A673 (cell line): ENCODE measurements around the gene VPS8. TPM values are rescaled to one million over a fixed set of nuclear protein-coding genes. Genes with fewer than 3 reads are reported as not detected.

Experiments used
- BruUV-seq: library from RNA; stranded (reverse); fragments of 400-500 nt; replicated peaks from 2 replicates; lab custom pipeline; 2021; lab: Mats Ljungman, UMichigan
- CTCF ChIA-PET: fragments of 300-600 bp; sonication (Branson Sonifier 250); formaldehyde crosslinking; loops from one replicate; lab custom pipeline; 2022; ENCODE audit warnings: antibody characterized with exemption; lab: Charles Lee
- POLR2A ChIA-PET: fragments of 300-600 bp; sonication (Branson Sonifier 250); formaldehyde crosslinking; loops from one replicate; lab custom pipeline; 2022; ENCODE audit warnings: antibody characterized with exemption; ENCODE audit not compliant: low non-redundant PET; lab: Charles Lee
- DNase-seq: peaks from one replicate; pipeline ENCODE4 v3.0.0-alpha.2; 2015; ENCODE audit warnings: low spot score
- H3K27ac ChIP-seq: fragments of 200-600 bp; sonication (generic); 2 replicates; pipeline ENCODE4 v1.5.1; 2016; ENCODE audit warnings: mixed run types, low read depth, mild to moderate bottlenecking, mixed read lengths, antibody characterized with exemption, low read length; ENCODE audit not compliant: poor library complexity, severe bottlenecking
- H3K27me3 ChIP-seq: fragments of 200-600 bp; sonication (generic); replicated peaks from 2 replicates; pipeline ENCODE4 v1.6.1; 2017; ENCODE audit warnings: mixed run types, low read depth, mild to moderate bottlenecking, mixed read lengths, antibody characterized with exemption, low read length; ENCODE audit not compliant: insufficient read depth, poor library complexity
- H3K36me3 ChIP-seq: fragments of 200-600 bp; sonication (generic); 2 replicates; pipeline ENCODE4 v1.6.1; 2016; ENCODE audit warnings: mixed run types, mild to moderate bottlenecking, mixed read lengths, antibody characterized with exemption, low read length; ENCODE audit not compliant: insufficient read depth, poor library complexity, severe bottlenecking
- H3K4me1 ChIP-seq: fragments of 200-600 bp; sonication (generic); 2 replicates; pipeline ENCODE4 v1.6.1; 2017; ENCODE audit warnings: mixed run types, mild to moderate bottlenecking, mixed read lengths, antibody characterized with exemption, low read length; ENCODE audit not compliant: insufficient read depth, poor library complexity, severe bottlenecking
- H3K4me3 ChIP-seq: fragments of 200-600 bp; sonication (generic); 2 replicates; pipeline ENCODE4 v1.5.1; 2016; ENCODE audit warnings: low read depth, mixed run types, mild to moderate bottlenecking, mixed read lengths, low read length; ENCODE audit not compliant: poor library complexity, severe bottlenecking
- H3K9me3 ChIP-seq: fragments of 200-600 bp; sonication (generic); 2 replicates; pipeline ENCODE4 v1.6.1; 2016; ENCODE audit warnings: mixed run types, low read depth, mild to moderate bottlenecking, mixed read lengths, antibody characterized with exemption, low read length; ENCODE audit not compliant: poor library complexity, severe bottlenecking
- CTCF ChIP-seq: fragments of 300-800, 200-600 bp; sonication (generic); conservative IDR thresholded peaks from 2 replicates; pipeline ENCODE4 v1.5.1; 2017; ENCODE audit warnings: low read depth, mild to moderate bottlenecking, antibody characterized with exemption, low read length, moderate library complexity, mixed read lengths
- EZH2 ChIP-seq: fragments of 200-600 bp; sonication (generic); IDR thresholded peaks from 2 replicates; pipeline ENCODE4 v1.6.1; 2017; ENCODE audit warnings: borderline replicate concordance, low read depth, mild to moderate bottlenecking, mixed read lengths, antibody characterized with exemption, low read length; ENCODE audit not compliant: poor library complexity, severe bottlenecking
- intact Hi-C: fragments of 100-400 bp; cut with micrococcal nuclease; formaldehyde crosslinking; loops from one replicate; pipeline ENCODE4 v1.10.0; 2022; ENCODE audit not compliant: unreplicated experiment
- total RNA-seq: library from RNA; stranded (reverse); gene quantifications from 2 replicates; pipeline ENCODE4 v1.2.3, GENCODE V29; 2021

VPS8 gene
- total RNA-seq, 1 experiment from 2014 or later, result 42.3 TPM

GRCh38 chr3:184827572-184827971 lies 15.6 kb downstream of the VPS8 start:
- Histone ChIP-seq H3K27me3 (no peaks in the 10 kb centered on the region), H3K4me3 (no peak overlapping the region), H3K9me3 (no peaks in the 10 kb centered on the region), H3K36me3 (no peaks in the 10 kb centered on the region), H3K27ac (no peak overlapping the region), H3K4me1 (no peaks in the 10 kb centered on the region)
- TF ChIP-seq EZH2 (no peak), CTCF (no peak)
- CTCF ChIA-PET, result no interaction called here
- intact Hi-C loops, result no loop called here
- no TSS peak for BruUV-seq
- no peak for DNase-seq
- POLR2A ChIA-PET, result no interaction called here

- no TSS peak for BruUV-seq
- Histone ChIP-seq H3K27me3 (no peaks in the 10 kb centered on the region), H3K27ac (no peak overlapping the region), H3K9me3 (no peaks in the 10 kb centered on the region), H3K4me3 (no peak overlapping the region), H3K36me3 (peaks cover 6% of the 10 kb centered on the region), H3K4me1 (no peaks in the 10 kb centered on the region)
- intact Hi-C loops, result no loop called here
- ChIA-PET POLR2A (no interaction called here), CTCF (no interaction called here)
- TF ChIP-seq CTCF, result no peak
- DNase-seq, result no peak
Observed at GRCh38 chr3:184832044-184832443, 20.1 kb downstream of the VPS8 start.

GRCh38 chr3:184832903-184833302 lies 20.9 kb downstream of the VPS8 start:
- BruUV-seq, result no TSS peak
- CTCF ChIA-PET, result no interaction called here
- TF ChIP-seq CTCF, result no peak
- TF ChIP-seq EZH2, result no peak
- no peak overlapping the region for H3K4me3 ChIP-seq
- H3K36me3 ChIP-seq, result peaks cover 6% of the 10 kb centered on the region
- POLR2A ChIA-PET, result no interaction called here
- no peaks in the 10 kb centered on the region for H3K4me1 ChIP-seq
- DNase-seq, result no peak
- H3K9me3 ChIP-seq, result no peaks in the 10 kb centered on the region
- intact Hi-C loops, result no loop called here
- H3K27ac ChIP-seq, result no peak overlapping the region
- no peaks in the 10 kb centered on the region for H3K27me3 ChIP-seq
